Stimulated activated CD8-positive, alpha-beta memory T cell treated with anti-CD3 and anti-CD28 coated beads, Interleukin-2, amount 100 ng/mL, for 1 hour (primary cell): ENCODE results near the gene PLOD1.
"Not testable (repeated sequence)": the region's sequence is repeated elsewhere in the genome, so short reads cannot be mapped to it uniquely, and the experiment has no call there.

Experiments
- DNase-seq, 2 donors: peaks; one replicate each; pipeline ENCODE4 v3.0.0-alpha.2; 2020; ENCODE audit warnings: low read depth in 2 of 2

The PLOD1 gene

GRCh38 chr1:11934302-11935056 is at the start of gene PLOD1:
Gene PLOD1, plus strand, starts transcription at chr1:11934717. Its CDS starts 63 bp downstream, at chr1:11934780.
- peak; percentile 69 to 78 for DNase-seq

GRCh38 chr1:11885916-11886315 is 48.6 kb upstream of the PLOD1 start:
- DNase-seq: no peak

GRCh38 chr1:11886986-11887665 is 47.4 kb upstream of the PLOD1 start:
- no peak for DNase-seq

DNA sequence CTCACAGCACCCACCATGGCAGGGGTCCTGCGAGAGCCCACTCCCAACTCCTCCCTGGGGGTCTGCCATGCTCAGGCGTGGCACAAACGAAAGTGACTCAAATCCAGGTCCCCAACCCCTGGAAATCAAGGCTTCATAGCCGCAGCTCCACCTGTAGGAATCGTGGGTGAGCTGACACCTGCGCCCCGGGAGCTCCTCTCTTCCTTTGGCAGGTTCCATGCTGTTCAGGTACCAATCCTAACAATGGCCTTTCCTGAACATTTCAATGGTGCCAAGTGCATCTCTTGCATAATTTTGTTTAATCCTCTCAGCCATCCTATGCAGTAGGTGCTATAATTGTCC is 46.9 kb upstream of the PLOD1 start:
- DNase-seq: no peak

GRCh38 chr1:11888206-11888876 is 46.2 kb upstream of the PLOD1 start:
- DNase-seq: no peak

DNA sequence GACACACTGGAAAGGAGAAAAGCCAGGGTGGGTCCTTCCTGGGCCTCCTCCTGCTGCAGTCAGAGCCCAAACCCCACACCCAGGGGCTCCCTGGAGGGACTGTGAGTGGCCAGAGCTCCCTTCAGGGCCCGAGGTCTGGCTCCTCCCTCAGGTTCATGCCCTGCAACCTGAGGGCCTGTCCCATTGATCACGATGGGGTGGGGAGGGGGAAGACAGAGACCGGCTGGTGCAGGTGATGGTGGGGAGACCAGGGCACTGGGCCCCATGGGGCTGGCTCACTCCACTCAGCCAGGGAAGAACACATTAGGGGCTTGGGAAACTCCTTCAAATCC is 45.7 kb upstream of the PLOD1 start:
- no peak for DNase-seq

DNA sequence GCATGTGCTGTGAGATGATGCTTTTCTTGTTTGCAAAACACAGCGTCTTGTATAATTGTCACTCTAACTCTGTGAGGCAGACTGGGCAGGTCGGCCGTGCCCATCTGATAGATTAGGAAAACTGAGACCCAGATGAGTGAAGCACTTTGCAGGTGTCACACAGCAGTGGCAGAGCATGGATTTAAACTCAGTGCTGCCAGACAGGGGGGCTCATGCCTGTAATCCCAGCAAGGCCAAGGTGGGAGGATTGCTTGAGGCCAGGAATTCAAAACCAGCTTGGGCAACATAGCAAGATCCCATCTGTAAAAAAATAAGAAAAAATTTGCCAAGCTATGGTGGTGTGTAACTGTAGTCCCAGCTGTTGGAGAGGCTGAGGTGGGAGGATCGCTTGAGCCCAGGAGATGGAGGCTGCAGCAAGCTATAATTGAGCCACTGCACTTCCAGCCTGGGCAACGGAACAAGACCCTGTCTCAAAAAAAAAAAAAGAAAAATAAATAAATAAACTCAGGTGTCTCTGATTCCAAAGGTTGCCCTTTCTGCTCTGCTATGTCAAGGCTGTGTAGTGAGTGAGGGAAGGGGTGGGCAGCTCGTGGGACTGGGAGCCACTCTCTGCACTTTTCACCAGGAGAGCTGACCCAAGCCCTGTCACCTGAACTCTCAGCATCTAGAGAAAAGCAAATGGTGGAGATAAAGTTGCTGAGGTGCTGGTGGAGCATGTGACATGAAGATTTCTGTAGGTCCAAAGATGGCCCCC is 42.9 kb upstream of the PLOD1 start:
- DNase-seq: no peak

GRCh38 chr1:11893907-11894251 is 40.6 kb upstream of the PLOD1 start:
- DNase-seq: peak; percentile 32 to 54

DNA sequence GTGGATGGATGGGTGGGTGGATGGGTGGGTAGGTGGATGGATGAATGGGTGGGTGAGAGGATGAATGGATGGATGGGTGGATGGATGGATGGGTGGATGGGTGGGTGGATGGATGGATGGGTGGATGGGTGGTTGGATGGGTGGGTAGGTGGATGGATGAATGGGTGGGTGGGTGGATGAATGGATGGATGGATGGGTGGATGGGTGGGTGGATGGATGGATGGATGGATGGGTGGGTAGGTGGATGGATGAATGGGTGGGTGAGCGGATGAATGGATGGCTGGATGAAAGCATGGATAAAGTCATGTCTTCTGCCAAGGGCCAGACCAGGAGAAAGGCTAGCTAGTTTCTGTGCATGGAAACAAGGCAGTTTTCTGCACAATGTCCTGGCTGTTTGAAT is 40.0 kb upstream of the PLOD1 start:
- DNase-seq: not testable (repeated sequence)

DNA sequence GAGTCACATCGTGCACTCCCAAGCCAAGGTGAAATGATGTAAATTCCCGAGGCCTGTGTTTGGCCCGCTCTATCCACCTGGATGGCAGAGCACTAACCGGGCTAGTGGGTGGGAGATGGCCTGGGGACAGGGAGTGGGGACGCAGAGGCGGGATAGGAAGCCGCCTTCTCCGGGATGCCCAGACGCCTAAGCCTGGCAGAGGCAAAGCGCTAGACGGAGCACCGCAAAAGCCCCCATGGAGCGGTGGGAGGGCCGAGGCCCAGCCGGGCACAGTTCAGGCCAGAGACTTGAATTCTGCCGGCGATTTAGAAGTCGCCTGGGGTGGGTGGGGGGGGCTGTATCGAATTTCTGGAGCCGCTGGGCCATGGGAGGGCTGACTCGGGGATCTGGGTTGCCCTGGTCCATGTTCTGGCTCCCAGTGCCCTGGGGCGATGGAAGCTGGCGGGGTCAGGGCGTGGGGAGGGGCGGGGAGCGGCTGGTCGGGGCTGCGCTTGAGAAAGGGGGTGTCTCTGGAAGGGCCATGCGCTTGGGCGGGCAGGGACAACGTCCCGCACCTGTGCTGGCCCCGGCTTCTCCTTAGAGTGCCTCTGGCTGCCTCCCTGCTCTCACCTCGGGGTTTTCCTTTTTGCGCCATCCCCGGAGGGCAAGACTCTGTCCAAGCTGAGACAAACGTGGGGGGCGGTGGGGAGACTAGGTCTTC is 36.3 kb upstream of the PLOD1 start:
- DNase-seq: no peak

DNA sequence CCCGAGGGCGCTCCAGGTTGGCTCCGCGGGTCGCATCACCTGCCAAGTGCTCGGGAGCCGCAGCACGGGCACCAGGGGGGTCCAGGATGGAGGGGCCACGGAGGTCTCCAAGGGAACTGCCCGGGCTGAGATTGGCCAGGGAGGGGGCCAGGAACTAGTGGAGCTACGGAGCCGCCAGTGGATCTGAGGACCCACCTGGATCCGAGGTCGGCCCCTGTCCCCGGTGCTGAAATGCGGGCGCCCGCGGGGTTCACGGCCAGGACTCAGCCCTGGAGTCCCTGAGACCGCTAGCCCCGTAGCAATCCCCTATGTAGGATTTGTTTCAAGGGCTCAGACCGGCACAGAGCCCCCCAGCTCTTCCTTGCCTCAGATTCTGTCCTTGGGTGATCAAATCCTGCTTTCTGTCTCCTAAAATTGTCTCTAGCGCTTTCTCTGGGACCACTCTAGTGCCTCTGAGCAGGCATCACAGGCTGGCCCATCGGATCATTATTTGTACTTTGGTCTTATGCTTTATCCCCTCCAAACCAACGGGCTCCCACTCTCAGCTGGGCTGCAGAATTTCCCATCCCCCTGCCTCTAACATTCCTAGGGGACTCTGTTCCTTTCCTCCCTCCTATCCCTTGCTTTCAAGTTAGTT is 35.6 kb upstream of the PLOD1 start:
- no peak for DNase-seq

DNA sequence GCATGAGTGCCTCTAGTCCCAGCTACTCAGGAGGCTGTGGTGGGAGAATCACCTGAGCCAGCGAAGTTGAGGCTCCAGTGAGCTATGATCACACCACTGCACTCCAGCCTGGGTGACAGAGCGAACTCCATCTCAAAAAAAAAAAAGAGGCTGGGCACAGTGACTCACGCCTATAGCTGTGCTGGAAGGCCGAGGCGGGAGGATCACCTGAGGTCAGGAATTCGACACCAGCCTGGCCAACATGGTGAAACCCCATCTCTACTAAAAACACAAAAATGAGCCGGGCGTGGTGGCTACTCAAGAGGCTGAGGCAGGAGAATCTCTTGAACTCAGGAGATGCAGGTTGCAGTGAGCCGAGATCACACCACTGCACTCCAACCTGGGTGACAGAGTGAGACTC is 33.1 kb upstream of the PLOD1 start:
- not testable (repeated sequence) for DNase-seq

DNA sequence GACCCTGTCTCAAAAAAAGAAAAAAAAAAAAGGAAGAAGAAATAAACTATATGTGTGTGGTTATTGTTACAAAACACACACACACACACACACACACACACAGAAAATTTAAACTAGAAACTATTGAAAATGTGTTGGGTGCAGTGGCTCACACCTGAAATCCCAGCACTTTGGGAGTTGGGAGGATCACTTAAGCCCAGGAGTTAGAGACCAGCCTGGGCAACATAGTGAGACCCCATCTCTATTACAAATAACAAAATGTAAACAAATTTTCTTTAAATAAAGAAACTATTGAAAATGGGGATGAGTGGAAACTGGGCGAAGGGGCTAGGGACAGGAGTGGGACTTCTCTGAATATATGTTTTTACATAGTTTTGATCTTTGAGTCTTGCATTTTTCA is 31.3 kb upstream of the PLOD1 start:
- DNase-seq: no peak

DNA sequence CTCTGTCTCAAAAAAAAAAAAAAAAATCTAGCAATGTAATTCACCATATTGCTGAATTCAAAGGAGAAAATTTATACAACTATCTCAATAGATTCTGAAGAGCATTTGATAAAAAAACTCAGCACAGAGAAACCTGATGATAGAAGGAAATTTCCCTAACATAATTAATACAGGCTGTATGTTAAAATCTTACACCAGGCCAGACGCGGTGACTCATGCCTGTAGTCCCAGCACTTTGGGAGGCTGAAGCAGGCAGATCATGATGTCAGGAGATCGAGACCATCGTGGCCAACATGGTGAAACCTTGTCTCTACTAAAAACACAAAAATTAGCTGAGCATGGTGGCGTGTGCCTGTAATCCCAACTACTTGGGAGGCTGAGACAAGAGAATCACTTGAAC is 30.4 kb upstream of the PLOD1 start:
- DNase-seq: not testable (repeated sequence)

DNA sequence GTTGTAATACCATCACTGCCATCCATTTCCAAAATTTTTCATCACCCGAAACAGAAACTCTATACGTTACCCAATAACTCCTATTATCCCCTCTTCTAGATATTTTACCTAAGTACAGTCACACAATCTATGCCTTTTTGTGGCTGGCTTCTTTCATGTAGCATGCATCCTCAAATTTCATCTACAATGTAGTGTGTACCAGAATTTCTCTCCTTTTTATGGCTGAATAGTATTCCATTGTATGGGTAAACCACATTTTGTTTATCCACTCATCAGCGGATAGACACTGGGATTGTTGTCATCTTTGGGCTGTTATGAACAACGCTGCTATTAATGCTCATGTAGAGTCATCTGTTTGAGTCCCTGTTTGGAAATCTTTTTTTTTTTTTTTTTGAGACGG is 29.5 kb upstream of the PLOD1 start:
- DNase-seq: no peak

DNA sequence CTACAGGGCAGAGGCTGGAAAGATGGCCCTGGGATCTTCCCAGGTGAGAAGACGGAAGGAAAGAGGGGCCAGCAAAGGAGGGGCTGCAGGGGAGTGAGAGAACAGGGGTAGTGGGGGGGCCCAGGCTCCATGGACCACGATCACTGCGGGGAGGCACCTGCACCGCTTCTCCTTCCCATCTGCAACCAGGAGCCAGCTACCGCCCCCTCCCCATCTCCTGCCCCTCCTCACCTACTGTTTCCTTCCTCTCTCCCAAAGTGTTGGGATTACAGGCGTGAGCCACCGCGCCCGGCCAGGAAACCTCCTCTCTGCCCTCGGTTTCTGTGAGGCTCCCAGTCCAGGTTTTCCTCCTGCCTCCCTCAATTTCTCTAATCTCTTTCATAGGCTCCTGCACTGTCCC is 27.6 kb upstream of the PLOD1 start:
- DNase-seq: no peak

DNA sequence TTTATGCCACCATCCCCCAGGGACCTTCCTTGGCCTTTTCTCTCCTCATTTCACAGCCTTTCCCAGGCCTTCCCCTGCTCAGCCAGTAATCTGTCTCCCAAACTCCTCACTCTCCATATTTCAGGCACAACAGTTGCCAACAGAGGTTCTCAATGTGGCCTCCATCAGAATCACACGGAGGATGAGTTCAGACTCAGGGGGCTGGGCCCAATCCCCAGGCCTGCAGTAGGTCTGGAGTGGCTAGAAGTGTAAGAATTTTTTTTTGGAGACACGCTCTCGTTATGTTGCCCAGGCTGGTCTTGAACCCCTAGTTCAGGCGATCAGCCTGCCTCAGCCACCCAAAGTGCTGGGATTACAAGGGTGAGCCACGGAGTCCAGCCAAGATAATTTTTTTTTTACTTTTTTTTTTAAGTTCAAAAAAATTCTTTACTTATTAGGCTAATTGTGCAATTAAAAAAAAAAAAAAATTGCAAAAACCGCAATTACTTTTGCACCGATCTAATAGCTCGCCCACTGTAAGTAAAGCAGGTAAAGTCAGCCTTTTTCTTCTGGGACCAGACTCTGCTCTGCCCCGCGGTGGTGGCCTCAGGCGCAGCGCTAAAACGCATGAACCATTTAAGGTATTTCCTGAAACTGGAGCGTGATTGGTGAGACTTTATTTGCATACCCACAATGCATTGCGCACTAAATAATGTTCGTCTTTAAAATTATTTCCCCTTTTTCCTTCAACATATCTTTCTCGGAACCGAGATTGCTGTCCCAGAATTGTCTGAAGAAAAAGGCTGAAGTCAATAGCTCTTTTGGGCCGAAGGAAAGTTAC is 27.0 kb upstream of the PLOD1 start:
- peak; percentile 72 to 79 for DNase-seq

GRCh38 chr1:11908095-11908675 is 26.3 kb upstream of the PLOD1 start:
- peak; percentile 41 to 43 for DNase-seq

DNA sequence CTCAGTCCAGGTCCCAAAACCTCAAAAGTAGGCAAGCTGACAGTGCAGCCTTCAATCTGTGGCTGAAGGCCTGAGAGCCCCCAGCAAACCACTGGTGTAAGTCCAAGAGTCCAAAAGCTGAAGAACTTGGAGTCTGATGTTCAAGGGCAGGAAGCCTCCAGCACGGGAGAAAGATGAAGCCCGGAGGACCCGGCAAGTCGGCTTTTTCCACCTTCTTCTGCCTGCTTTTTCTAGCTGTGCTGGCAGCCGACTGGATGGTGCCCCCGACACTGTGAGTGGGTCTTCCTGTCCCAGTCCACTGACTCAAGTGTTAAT is 23.6 kb upstream of the PLOD1 start:
- not testable (repeated sequence) for DNase-seq

DNA sequence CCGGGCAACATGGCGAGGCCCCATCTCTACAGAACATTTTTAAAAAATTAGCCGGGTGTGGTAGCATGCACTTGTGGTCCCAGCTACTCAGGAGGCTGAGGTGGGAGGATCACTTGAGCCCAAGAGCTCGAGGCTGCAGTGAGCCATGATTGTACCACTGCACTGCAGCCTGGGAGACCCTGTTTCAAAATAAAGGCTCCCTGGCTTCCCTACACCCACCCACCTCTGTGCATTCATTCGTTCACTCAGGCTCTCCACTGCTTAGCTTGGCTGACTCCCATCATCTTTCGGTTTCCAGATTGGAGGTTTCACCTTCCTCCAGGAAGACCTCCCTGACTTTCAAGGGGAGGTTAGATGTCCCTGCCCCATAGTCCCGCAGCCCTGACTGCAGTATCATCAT is 22.5 kb upstream of the PLOD1 start:
- DNase-seq: no peak
